ENCODE data around the gene ADAMTS19. TPM values are rescaled to one million over a fixed set of nuclear protein-coding genes. Genes with fewer than 3 reads are reported as not detected.

The ADAMTS19 gene
- total RNA-seq, 1 donor from 2014 or later = not detected

GRCh38 chr5:129609710-129610109 lies 149.6 kb downstream of the ADAMTS19 start:
- no peaks in the 10 kb centered on the region for H3K4me1 ChIP-seq
- ATAC-seq = no peak
- no peak for DNase-seq
- no peaks in the 10 kb centered on the region for H3K9me3 ChIP-seq
- intact Hi-C loops (cut with DNase I) = no loop called here
- H3K4me3 ChIP-seq = no peak overlapping the region
- no peak for TF ChIP-seq CTCF (IDR thresholded peaks at IDR 0.05)
- H3K36me3 ChIP-seq = no peaks in the 10 kb centered on the region
- no peak overlapping the region for H3K27ac ChIP-seq
- no peaks in the 10 kb centered on the region for H3K27me3 ChIP-seq (ENCODE audit: low read depth)

DNA sequence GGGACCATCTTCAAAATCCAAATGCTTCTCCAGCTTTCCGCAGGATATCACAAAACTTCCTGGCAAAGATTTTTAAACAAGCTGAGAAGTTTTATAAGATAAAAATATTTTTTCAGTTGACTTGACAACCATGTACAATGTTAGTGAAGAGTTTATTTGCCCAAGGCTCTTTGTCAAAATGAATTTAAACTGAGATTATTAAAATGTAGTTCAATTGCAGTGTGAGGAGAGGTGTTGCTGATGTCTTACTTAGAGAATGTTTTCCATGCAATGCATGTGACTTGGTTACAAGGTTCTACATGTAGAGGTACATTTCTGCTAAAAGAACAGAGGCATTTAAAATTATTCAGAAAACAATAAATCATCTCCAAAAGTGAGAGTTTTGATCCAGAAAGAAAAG lies 156.4 kb downstream of the ADAMTS19 start:
- DNase-seq (no peak), ATAC-seq (no peak)
- TF ChIP-seq CTCF (IDR thresholded peaks at IDR 0.05) = no peak
- Histone ChIP-seq H3K4me1 (no peaks in the 10 kb centered on the region), H3K9me3 (no peaks in the 10 kb centered on the region), H3K36me3 (no peaks in the 10 kb centered on the region), H3K27ac (no peak overlapping the region), H3K27me3 (ENCODE audit: low read depth) (no peaks in the 10 kb centered on the region), H3K4me3 (no peak overlapping the region)
- intact Hi-C loops (cut with DNase I) = no loop called here

DNA sequence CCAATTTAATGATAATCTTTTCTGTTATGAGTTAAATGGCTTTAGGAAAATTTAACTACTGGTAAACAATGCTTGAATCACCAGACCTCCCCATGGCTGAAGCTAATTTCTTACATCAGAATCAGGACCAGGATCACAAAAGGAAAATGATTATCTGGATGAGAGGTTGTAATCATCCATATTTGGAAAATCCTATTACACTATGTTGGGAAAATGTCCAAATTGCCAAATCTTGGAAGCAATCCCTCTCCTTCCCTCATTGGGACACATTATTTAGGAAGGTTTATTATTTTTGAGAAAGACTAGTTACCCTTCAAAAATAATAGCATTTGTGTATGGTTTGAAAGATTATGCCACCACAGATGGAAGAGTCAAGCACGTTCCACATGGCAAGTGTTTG lies 157.1 kb downstream of the ADAMTS19 start:
- intact Hi-C loops (cut with DNase I) = no loop called here
- Histone ChIP-seq H3K27ac (no peak overlapping the region), H3K4me1 (no peaks in the 10 kb centered on the region), H3K4me3 (no peak overlapping the region), H3K36me3 (no peaks in the 10 kb centered on the region), H3K27me3 (ENCODE audit: low read depth) (no peaks in the 10 kb centered on the region), H3K9me3 (no peaks in the 10 kb centered on the region)
- no peak for DNase-seq
- TF ChIP-seq CTCF (IDR thresholded peaks at IDR 0.05) = no peak
- ATAC-seq = no peak

DNA sequence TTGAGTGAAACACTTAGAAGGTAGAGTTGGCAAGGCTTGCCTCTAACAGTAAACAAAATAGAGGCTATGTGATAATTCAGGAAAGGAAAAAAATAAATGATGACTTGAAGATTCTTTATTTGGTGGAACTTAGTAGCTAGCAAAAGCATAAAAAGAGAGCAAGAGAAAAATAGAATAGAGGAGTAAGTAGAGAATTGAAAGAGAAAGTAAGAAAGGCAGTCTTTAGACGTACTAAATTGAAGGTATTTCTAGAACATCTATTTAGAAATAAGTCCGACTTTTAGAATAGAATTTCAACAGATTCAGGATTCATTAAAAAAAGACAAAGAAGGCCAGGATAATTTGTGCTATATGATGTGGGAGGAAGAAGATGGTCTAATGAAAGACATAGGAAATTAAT lies 159.7 kb downstream of the ADAMTS19 start:
- no peaks in the 10 kb centered on the region for H3K4me1 ChIP-seq
- H3K9me3 ChIP-seq = no peaks in the 10 kb centered on the region
- no peaks in the 10 kb centered on the region for H3K36me3 ChIP-seq
- H3K27ac ChIP-seq = no peak overlapping the region
- H3K27me3 ChIP-seq (ENCODE audit: low read depth) = no peaks in the 10 kb centered on the region
- DNase-seq (no peak), ATAC-seq (no peak)
- intact Hi-C loops (cut with DNase I) = no loop called here
- H3K4me3 ChIP-seq = no peak overlapping the region
- no peak for TF ChIP-seq CTCF (IDR thresholded peaks at IDR 0.05)

- Histone ChIP-seq H3K9me3 (no peaks in the 10 kb centered on the region), H3K4me3 (no peak overlapping the region), H3K36me3 (no peaks in the 10 kb centered on the region), H3K27ac (no peak overlapping the region), H3K4me1 (no peaks in the 10 kb centered on the region), H3K27me3 (ENCODE audit: low read depth) (no peaks in the 10 kb centered on the region)
- no peak for ATAC-seq
- intact Hi-C loops (cut with DNase I) = no loop called here
- no peak for TF ChIP-seq CTCF (IDR thresholded peaks at IDR 0.05)
- DNase-seq = no peak
These were observed 162.4 kb downstream of the ADAMTS19 start for GRCh38 chr5:129622531-129622930.

- Histone ChIP-seq H3K9me3 (no peaks in the 10 kb centered on the region), H3K4me1 (no peaks in the 10 kb centered on the region), H3K27ac (no peak overlapping the region), H3K4me3 (no peak overlapping the region), H3K27me3 (ENCODE audit: low read depth) (no peaks in the 10 kb centered on the region), H3K36me3 (no peaks in the 10 kb centered on the region)
- no peak for ATAC-seq
- no peak for DNase-seq
- intact Hi-C loops (cut with DNase I) = no loop called here
- no peak for TF ChIP-seq CTCF (IDR thresholded peaks at IDR 0.05)
These were observed 169.5 kb downstream of the ADAMTS19 start for GRCh38 chr5:129629575-129629974.

Measured in lower lobe of right lung (tissue), 2 donors.